K562 (cell line): ENCODE data around the gene LPCAT3. TPM values are rescaled to one million over a fixed set of nuclear protein-coding genes. Genes with fewer than 3 reads are reported as not detected.
A peak's percentile ranks its signal among the peaks of the same experiment; 100 is the strongest.

ENCODE experiments used
- ATF6 ChIP-seq: sonication (generic); formaldehyde crosslinking; IDR thresholded peaks from 2 replicates; pipeline ENCODE4 v1.4.0; 2020; ENCODE audit warnings: mild to moderate bottlenecking, missing genetic modification reagents
- CAMTA2 ChIP-seq: fragments of 250-450 bp; sonication (Bioruptor Pico); conservative IDR thresholded peaks from 2 replicates; pipeline ENCODE4 v1.5.1; 2022
- CBX8 ChIP-seq: fragments of 200-600 bp; sonication (generic); IDR thresholded peaks from 2 replicates; pipeline ENCODE4 v1.6.1; 2012; ENCODE audit warnings: borderline replicate concordance, mixed run types, low read depth, mild to moderate bottlenecking, moderate library complexity, mixed read lengths, low read length, control low read depth, inconsistent platforms; ENCODE audit not compliant: poor library complexity, severe bottlenecking; ENCODE audit errors: extremely low read depth
- CGGBP1 ChIP-seq: fragments of 250-450 bp; sonication (Bioruptor Pico); IDR thresholded peaks from 2 replicates; pipeline ENCODE4 v1.9.0; 2021; ENCODE audit warnings: mild to moderate bottlenecking
- ELF2 ChIP-seq: fragments of 250-450 bp; sonication (Bioruptor Pico); IDR thresholded peaks from 2 replicates; pipeline ENCODE4 v1.5.0; 2021; ENCODE audit warnings: mild to moderate bottlenecking
- ETV6 ChIP-seq, 3 experiments: fragments of 150-350 bp in 1 of 3; sonication (generic) in 1 of 3; formaldehyde crosslinking in 1 of 3; IDR thresholded peaks; 2 replicates each; pipeline versions ENCODE4 v1.6.1 to v1.8.0; 2014 to 2022; ENCODE audit warnings: borderline replicate concordance in 2 of 3, low read depth in 2 of 3, antibody characterized with exemption in 1 of 3, low read length in 1 of 3, mild to moderate bottlenecking in 1 of 3, missing genetic modification reagents in 1 of 3
- FUS ChIP-seq: fragments of 200-400 bp; formaldehyde crosslinking; optimal IDR thresholded peaks from 2 replicates; pipeline ENCODE3; 2017; ENCODE audit warnings: low read depth, low read length
- ILF3 ChIP-seq: fragments of 450-650 bp; IDR thresholded peaks from 2 replicates; pipeline ENCODE4 v1.6.1; 2018; ENCODE audit warnings: antibody characterized with exemption, mild to moderate bottlenecking, moderate library complexity, borderline replicate concordance
- MITF ChIP-seq: IDR thresholded peaks from 2 replicates; pipeline ENCODE4 v1.6.1; 2014; ENCODE audit warnings: antibody characterized with exemption
- NR4A1 ChIP-seq, 2 experiments: fragments of 250-450 bp in 1 of 2; fragments of 450-650 bp in 1 of 2; sonication (Bioruptor Pico) in 1 of 2; IDR thresholded peaks; 2 replicates each; pipeline versions ENCODE4 v1.4.0 to v1.6.1; 2016 to 2020; ENCODE audit warnings: mild to moderate bottlenecking in 2 of 2, missing compliant biosample characterization in 1 of 2, missing genetic modification characterization in 1 of 2, moderate library complexity in 1 of 2
- NRF1 ChIP-seq, 2 experiments: fragments of 450-650 bp; IDR thresholded peaks in 1 of 2; conservative IDR thresholded peaks in 1 of 2; 2 replicates each; pipeline ENCODE4 v1.6.1; 2014; ENCODE audit warnings: mild to moderate bottlenecking in 2 of 2
- PRPF4 ChIP-seq: fragments of 200-400 bp; formaldehyde crosslinking; IDR thresholded peaks from one replicate; pipeline ENCODE4 v1.6.1; 2017; ENCODE audit warnings: low read length, low read depth, mild to moderate bottlenecking; ENCODE audit not compliant: insufficient read depth, poor library complexity, severe bottlenecking
- TSHZ1 ChIP-seq: fragments of 250-450 bp; sonication (Bioruptor Pico); IDR thresholded peaks from 2 replicates; pipeline ENCODE4 v1.4.0; 2020; ENCODE audit warnings: mild to moderate bottlenecking, moderate library complexity
- USF2 ChIP-seq: sonication (generic); formaldehyde crosslinking; IDR thresholded peaks from 2 replicates; pipeline ENCODE4 v1.5.0; 2020; ENCODE audit warnings: missing genetic modification reagents
- ZKSCAN8 ChIP-seq: fragments of 200-800 bp; sonication (Bioruptor generic); IDR thresholded peaks from 2 replicates; pipeline ENCODE4 v1.6.1; 2016; ENCODE audit warnings: missing genetic modification characterization, missing compliant biosample characterization
- ZNF134 ChIP-seq: fragments of 250-450 bp; sonication (Bioruptor Pico); conservative IDR thresholded peaks from 2 replicates; pipeline ENCODE4 v1.4.0; 2020
- ZNF507 ChIP-seq: conservative IDR thresholded peaks from 2 replicates; pipeline ENCODE4 v1.6.1; 2017; ENCODE audit warnings: missing genetic modification characterization, missing compliant biosample characterization
- polyA plus RNA-seq, 8 experiments: library from polyadenylated mRNA; depleted of rRNA in 4 of 8; stranded (reverse) in 5 of 8; unstranded in 3 of 8; fragments of >200 nt; fragmentation: Nextera tagmentation in 2 of 8; fragmentation: Illumina TruSeq in 1 of 8; extraction: Ambion mirVana in 2 of 8; extraction: Trizol in 1 of 8; gene quantifications; 2 replicates each; pipeline versions ENCODE4 v1.2.1 to v1.2.3, GENCODE V29; 2011 to 2014; ENCODE audit warnings: inconsistent platforms in 1 of 8, missing spikeins in 1 of 8
- total RNA-seq, 7 experiments: library from RNA; depleted of rRNA in 6 of 7; stranded (reverse); fragments of >200 nt in 6 of 7; fragmentation: Illumina TruSeq in 2 of 7; extraction: Trizol in 2 of 7; gene quantifications; 2 replicates each; pipeline versions ENCODE4 v1.2.1 to v1.2.3, GENCODE V29; 2011 to 2021; ENCODE audit warnings: low replicate concordance in 1 of 7

The LPCAT3 gene
- total and polyA plus RNA-seq, 9 of the 15 experiments (the other 6 are each of a cell fraction or from before 2014, with no cell fraction given) = 4.9 to 52.5 (median 25.3) TPM

GRCh38 chr12:7058163-7058845 is 40.0 kb upstream of the LPCAT3 start (continued):
- TF ChIP-seq ZKSCAN8 (0 out of 2 replicates have a peak, but pooled peaks have one; percentile 37), CBX8 (no peak), ELF2 (CRISPR knock-in tag) (peak; percentile 57; the same call in 1 of the 2 replicates), NR4A1 (CRISPR knock-in tag; IDR thresholded peaks at IDR 0.05) (0 out of 2 replicates have a peak, but pooled peaks have one; percentile 77), NR4A1 (tag; IDR thresholded peaks at IDR 0.05) (peak; percentile 98), ZNF134 (CRISPR knock-in tag) (peak; percentile 75), MITF (peak; percentile 79), TSHZ1 (CRISPR knock-in tag) (peak; percentile 88), ILF3 (no peak), USF2 (CRISPR knock-in tag) (no peak), CGGBP1 (CRISPR knock-in tag) (no peak), FUS (no peak), ZNF507 (tag) (no peak), PRPF4 (no peak), ETV6 (IDR thresholded peaks at IDR 0.05; ENCODE audit: borderline replicate concordance in 1 of 2, low read depth in 2 of 2, low read length in 1 of 2) (no peak), ETV6 (CRISPR knock-in tag; IDR thresholded peaks at IDR 0.05; ENCODE audit: borderline replicate concordance) (no peak), ATF6 (no peak), CAMTA2 (CRISPR knock-in tag) (no peak), NRF1 (conservative IDR thresholded peaks at IDR 0.05 in 1 of 2, IDR thresholded peaks at IDR 0.05 in 1 of 2) (0 out of 4 replicates have a peak, but pooled peaks of 1 of the 2 experiments have one; percentile 9)
